H1 (cell line): ENCODE measurements around the gene PEX19. TPM values are rescaled to one million over a fixed set of nuclear protein-coding genes. Genes with fewer than 3 reads are reported as not detected.

Source experiments
- CTCF ChIA-PET: fragments of 300-600 bp; sonication (Branson Sonifier 250); formaldehyde crosslinking; loops from one replicate; lab custom pipeline; 2021; ENCODE audit not compliant: partially characterized antibody; lab: Charles Lee
- POLR2A ChIA-PET: fragments of 300-600 bp; sonication (Branson Sonifier 250); formaldehyde crosslinking; loops from one replicate; lab custom pipeline; 2021; ENCODE audit warnings: inconsistent platforms; ENCODE audit not compliant: partially characterized antibody; lab: Charles Lee
- DNase-seq, 2 experiments: peaks; one replicate each; pipeline versions ENCODE4 v3.0.0 to v3.0.0-alpha.2; 2010 to 2022; ENCODE audit warnings: low spot score in 2 of 2, low read depth in 1 of 2, mixed read lengths in 1 of 2
- FAIRE-seq: peaks from 2 replicates; lab custom pipeline; 2011; peaks lifted over from hg19 to GRCh38; lab: Jason Lieb, UNC
- H2AFZ ChIP-seq: 2 replicates; pipeline ENCODE4 v1.8.1; 2012; ENCODE audit warnings: low read length, inconsistent platforms
- H2AK5ac ChIP-seq: 2 replicates; pipeline ENCODE4 v1.6.1; 2013; ENCODE audit warnings: low read depth, low read length
- H2BK120ac ChIP-seq: replicated peaks from 2 replicates; pipeline ENCODE3; 2013; ENCODE audit warnings: low read depth, low read length, inconsistent platforms
- H2BK12ac ChIP-seq: 2 replicates; pipeline ENCODE4 v1.6.1; 2013; ENCODE audit warnings: low read depth, low read length
- H2BK15ac ChIP-seq: 2 replicates; pipeline ENCODE4 v1.6.1; 2013; ENCODE audit warnings: low read length
- H2BK20ac ChIP-seq: 2 replicates; pipeline ENCODE4 v1.6.1; 2013; ENCODE audit warnings: low read length
- H2BK5ac ChIP-seq: 2 replicates; pipeline ENCODE4 v1.6.1; 2013; ENCODE audit warnings: low read depth, low read length
- H3K14ac ChIP-seq: 2 replicates; pipeline ENCODE4 v1.6.1; 2013; ENCODE audit warnings: inconsistent platforms; ENCODE audit not compliant: insufficient read length
- H3K18ac ChIP-seq: 2 replicates; pipeline ENCODE4 v1.6.1; 2013; ENCODE audit warnings: low read length; ENCODE audit errors: extremely low read depth
- H3K23ac ChIP-seq: 2 replicates; pipeline ENCODE4 v1.6.1; 2013; ENCODE audit warnings: inconsistent platforms; ENCODE audit not compliant: insufficient read length
- H3K23me2 ChIP-seq: 2 replicates; pipeline ENCODE4 v1.6.1; 2013; ENCODE audit warnings: low read depth, low read length
- H3K27ac ChIP-seq: 2 replicates; pipeline ENCODE4 v1.6.1; 2011; ENCODE audit warnings: low read depth, low read length, inconsistent platforms
- H3K27me3 ChIP-seq, 4 experiments: replicated peaks in 1 of 4; 1 replicate in 1 of 4; 2 replicates in 3 of 4; pipeline versions ENCODE4 v1.6.1 to v1.8.1; 2011 to 2013; ENCODE audit warnings: low read length in 3 of 4, mild to moderate bottlenecking in 3 of 4, inconsistent platforms in 2 of 4, mixed read lengths in 2 of 4, moderate library complexity in 1 of 4; ENCODE audit not compliant: control insufficient read depth in 3 of 4, insufficient read depth in 3 of 4; ENCODE audit errors: extremely low read depth in 1 of 4
- H3K36me3 ChIP-seq, 4 experiments: 2 replicates each; pipeline versions ENCODE4 v1.6.1 to v1.8.1; 2011 to 2013; ENCODE audit warnings: mild to moderate bottlenecking in 4 of 4, low read length in 3 of 4, moderate library complexity in 2 of 4, control low read depth in 1 of 4, inconsistent platforms in 1 of 4; ENCODE audit not compliant: insufficient read depth in 4 of 4, control insufficient read depth in 2 of 4
- H3K4ac ChIP-seq: replicated peaks from 2 replicates; pipeline ENCODE3; 2013; ENCODE audit warnings: low read length, low read depth, mixed read lengths, inconsistent platforms; ENCODE audit not compliant: insufficient read length
- H3K4me1 ChIP-seq, 4 experiments: replicated peaks in 1 of 4; 1 replicate in 1 of 4; 2 replicates in 3 of 4; pipeline versions ENCODE4 v1.6.1 to v1.8.1; 2011 to 2013; ENCODE audit warnings: low read length in 3 of 4, inconsistent platforms in 2 of 4, mixed read lengths in 1 of 4; ENCODE audit not compliant: insufficient read depth in 4 of 4, control insufficient read depth in 3 of 4
- H3K4me2 ChIP-seq, 2 experiments: 2 replicates each; pipeline versions ENCODE4 v1.6.1 to v1.8.1; 2011 to 2013; ENCODE audit warnings: low read depth in 2 of 2, low read length in 2 of 2, control low read depth in 1 of 2, inconsistent platforms in 1 of 2, mild to moderate bottlenecking in 1 of 2; ENCODE audit not compliant: insufficient read depth in 1 of 2
- H3K4me3 ChIP-seq, 4 experiments: fragments of 200-600, 300-600 bp in 1 of 4; sonication (generic), shearing (Covaris generic), sonication (Bioruptor Twin) in 1 of 4; 2 replicates each; pipeline versions ENCODE4 v1.5.1 to v1.8.1; 2011 to 2016; ENCODE audit warnings: low read length in 4 of 4, low read depth in 3 of 4, control low read depth in 2 of 4, inconsistent platforms in 2 of 4, mild to moderate bottlenecking in 2 of 4, mixed read lengths in 1 of 4, moderate library complexity in 1 of 4; ENCODE audit not compliant: insufficient read depth in 2 of 4; ENCODE audit errors: extremely low read depth in 1 of 4
- H3K56ac ChIP-seq: replicated peaks from 2 replicates; pipeline ENCODE3; 2013; ENCODE audit warnings: low read depth, mild to moderate bottlenecking, mixed read lengths, low read length, inconsistent platforms; ENCODE audit not compliant: insufficient read length
- H3K79me1 ChIP-seq: 2 replicates; pipeline ENCODE4 v1.6.1; 2013; ENCODE audit warnings: low read depth, low read length, control low read depth
- H3K79me2 ChIP-seq, 2 experiments: 2 replicates each; pipeline versions ENCODE4 v1.6.1 to v1.8.1; 2012 to 2013; ENCODE audit warnings: low read length in 2 of 2, mild to moderate bottlenecking in 2 of 2, inconsistent platforms in 1 of 2; ENCODE audit not compliant: insufficient read depth in 2 of 2, control insufficient read depth in 1 of 2
- H3K9ac ChIP-seq, 4 experiments: replicated peaks in 1 of 4; 1 replicate in 1 of 4; 2 replicates in 3 of 4; pipeline versions ENCODE4 v1.6.1 to v1.8.1; 2011 to 2013; ENCODE audit warnings: low read depth in 3 of 4, low read length in 3 of 4, control low read depth in 2 of 4, mild to moderate bottlenecking in 2 of 4, moderate library complexity in 2 of 4, inconsistent platforms in 1 of 4; ENCODE audit errors: extremely low read depth in 1 of 4
- H3K9me3 ChIP-seq, 2 experiments: 2 replicates each; pipeline versions ENCODE4 v1.6.1 to v1.8.1; 2012 to 2013; ENCODE audit warnings: mild to moderate bottlenecking in 2 of 2, moderate library complexity in 2 of 2, control low read depth in 1 of 2, inconsistent platforms in 1 of 2, low read depth in 1 of 2, low read length in 1 of 2, mixed read lengths in 1 of 2; ENCODE audit not compliant: insufficient read depth in 2 of 2
- H4K20me1 ChIP-seq, 2 experiments: replicated peaks in 1 of 2; 2 replicates each; pipeline versions ENCODE3 to v1.8.1; 2011 to 2013; ENCODE audit warnings: inconsistent platforms in 2 of 2, low read length in 2 of 2, mild to moderate bottlenecking in 1 of 2; ENCODE audit not compliant: insufficient read depth in 2 of 2, control insufficient read depth in 1 of 2
- H4K5ac ChIP-seq: 2 replicates; pipeline ENCODE4 v1.6.1; 2013; ENCODE audit warnings: low read length, low read depth, mixed read lengths, inconsistent platforms; ENCODE audit not compliant: insufficient read length
- H4K8ac ChIP-seq: 2 replicates; pipeline ENCODE4 v1.8.0; 2013; ENCODE audit warnings: mild to moderate bottlenecking, moderate library complexity, low read length, inconsistent platforms; ENCODE audit not compliant: insufficient read depth; ENCODE audit errors: extremely low read depth
- H4K91ac ChIP-seq: replicated peaks from 2 replicates; pipeline ENCODE3; 2013; ENCODE audit warnings: low read length, mixed read lengths, inconsistent platforms; ENCODE audit not compliant: insufficient read length
- ASH2L ChIP-seq: fragments of 200-600, 300-600 bp; sonication (generic); IDR thresholded peaks from one replicate; pipeline ENCODE4 v1.7.1; 2017; ENCODE audit warnings: low read length
- WGBS, 2 experiments: shearing (Covaris generic) in 1 of 2; methylation state at CpG; one replicate each; pipeline versions ENCODE4 v1.1.6 to v1.1.7; 2013 to 2015; ENCODE audit warnings: low lambda C conversion rate in 2 of 2, mixed read lengths in 2 of 2, inconsistent platforms in 1 of 2, low coverage in 1 of 2, missing lambda C conversion rate in 1 of 2; ENCODE audit not compliant: insufficient replicate concordance in 2 of 2, insufficient coverage in 1 of 2, insufficient read length in 1 of 2; ENCODE audit errors: extremely low coverage in 1 of 2, missing lambda C conversion rate in 1 of 2; 5-methylcytosine and 5-hydroxymethylcytosine counted together
- polyA plus RNA-seq, 7 experiments: library from polyadenylated mRNA; depleted of rRNA in 3 of 7; stranded (reverse) in 5 of 7; unstranded in 2 of 7; fragments of >200 nt in 5 of 7; fragments of 200-250 nt in 2 of 7; gene quantifications; 1 replicate in 5 of 7; 2 replicates in 1 of 7; 4 replicates in 1 of 7; pipeline versions ENCODE4 v1.2.1 to v1.2.3, GENCODE V29; 2011 to 2013; ENCODE audit warnings: missing spikeins in 2 of 7, mixed read lengths in 2 of 7
- total RNA-seq: library from RNA; stranded (reverse); fragmentation: NEBNext Ultra II Directional; extraction: Animal tissue kit (Norgen Biotek cat#: 25700); gene quantifications from 2 replicates; pipeline ENCODE4 v1.2.1, GENCODE V29; 2021
- TF ChIP-seq, protein P1 (sequence below): IDR thresholded peaks from 2 replicates; pipeline ENCODE4 v1.6.1; 2012; ENCODE audit warnings: inconsistent platforms
- TF ChIP-seq, protein P2 (sequence below): IDR thresholded peaks from 2 replicates; pipeline ENCODE4 v1.6.1; 2011; ENCODE audit warnings: low read length, improper control_type of control experiment

The PEX19 gene
- total and polyA plus RNA-seq, 2 of the 8 experiments (the other 6 are each of a cell fraction or from before 2014, with no cell fraction given) = 50.4 to 80.2 TPM

DNA sequence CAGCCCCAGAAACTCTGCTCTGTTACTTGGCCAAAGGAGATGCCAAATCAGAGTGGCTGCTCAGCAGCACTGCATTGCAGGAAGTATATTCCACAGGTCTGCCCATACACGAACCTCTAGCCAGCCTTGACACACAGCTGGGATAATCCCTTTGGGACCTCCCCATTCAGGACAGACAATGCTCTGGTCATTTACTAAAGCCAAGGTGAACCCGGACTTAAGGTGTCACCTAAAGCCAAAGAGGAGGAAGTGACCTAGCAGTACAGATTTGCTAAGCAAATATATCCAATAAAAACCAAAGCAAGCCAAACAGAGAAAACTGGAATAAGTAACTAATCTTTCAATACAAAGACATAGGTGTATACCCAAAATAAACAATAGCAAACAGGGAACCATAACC, 30.4 kb upstream of the PEX19 start:
- no peak overlapping the region for H2BK12ac ChIP-seq
- no peak overlapping the region for H2BK120ac ChIP-seq
- H3K14ac ChIP-seq = no peak overlapping the region
- H3K4me1 ChIP-seq = no peaks in the 10 kb centered on the region
- FAIRE-seq (no peak), DNase-seq (no peak)
- H4K8ac ChIP-seq = no peak overlapping the region; the same call in 1 of the 2 replicates
- no peak overlapping the region for H3K4me2 ChIP-seq
- H3K4ac ChIP-seq = no peak overlapping the region
- H3K27ac ChIP-seq = no peak overlapping the region
- peaks cover 1% of the 10 kb centered on the region in 2 experiments for H4K20me1 ChIP-seq
- TF ChIP-seq, protein P1, sequence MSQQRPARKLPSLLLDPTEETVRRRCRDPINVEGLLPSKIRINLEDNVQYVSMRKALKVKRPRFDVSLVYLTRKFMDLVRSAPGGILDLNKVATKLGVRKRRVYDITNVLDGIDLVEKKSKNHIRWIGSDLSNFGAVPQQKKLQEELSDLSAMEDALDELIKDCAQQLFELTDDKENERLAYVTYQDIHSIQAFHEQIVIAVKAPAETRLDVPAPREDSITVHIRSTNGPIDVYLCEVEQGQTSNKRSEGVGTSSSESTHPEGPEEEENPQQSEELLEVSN = no peak
- TF ChIP-seq, protein P2, sequence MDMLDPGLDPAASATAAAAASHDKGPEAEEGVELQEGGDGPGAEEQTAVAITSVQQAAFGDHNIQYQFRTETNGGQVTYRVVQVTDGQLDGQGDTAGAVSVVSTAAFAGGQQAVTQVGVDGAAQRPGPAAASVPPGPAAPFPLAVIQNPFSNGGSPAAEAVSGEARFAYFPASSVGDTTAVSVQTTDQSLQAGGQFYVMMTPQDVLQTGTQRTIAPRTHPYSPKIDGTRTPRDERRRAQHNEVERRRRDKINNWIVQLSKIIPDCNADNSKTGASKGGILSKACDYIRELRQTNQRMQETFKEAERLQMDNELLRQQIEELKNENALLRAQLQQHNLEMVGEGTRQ = no peak
- TF ChIP-seq ASH2L = no peak
- no peaks in the 10 kb centered on the region; a peak in 1 of 4 replicates for H3K79me2 ChIP-seq
- no peaks in the 10 kb centered on the region; the same call in 1 of the 2 replicates for H3K79me1 ChIP-seq
- H2BK5ac ChIP-seq = no peak overlapping the region
- no peak overlapping the region for H3K18ac ChIP-seq
- peaks cover 10 to 66% (median 44%) of the 10 kb centered on the region in 4 experiments for H3K36me3 ChIP-seq
- 94% methylated on average over 2 of the region's 2 CpGs; no CpG with 5 or more reads in 1 of the 2 experiments for WGBS, 2 experiments
- POLR2A ChIA-PET = no interaction called here
- no peaks in the 10 kb centered on the region for H3K23me2 ChIP-seq
- no peak overlapping the region for H2AFZ ChIP-seq
- no peak overlapping the region for H2BK15ac ChIP-seq
- H3K56ac ChIP-seq = no peak overlapping the region
- H2AK5ac ChIP-seq = no peak overlapping the region
- H3K9me3 ChIP-seq = no peaks in the 10 kb centered on the region
- CTCF ChIA-PET = interaction anchor here (1.0 to 4.8 kb wide), 3 partner anchors 15 to 39 kb away, joined by 3 to 36 read pairs (median 3); no protein-coding TSS in a partner anchor
- H3K4me3 ChIP-seq = no peak overlapping the region
- H3K23ac ChIP-seq = no peak overlapping the region
- H4K91ac ChIP-seq = no peak overlapping the region
- H3K27me3 ChIP-seq = no peaks in the 10 kb centered on the region
- H3K9ac ChIP-seq = no peak overlapping the region
- no peak overlapping the region for H4K5ac ChIP-seq
- no peak overlapping the region for H2BK20ac ChIP-seq
